ENCODE results near the gene LTA4H.
"Not testable (repeated sequence)": the region's sequence is repeated elsewhere in the genome, so short reads cannot be mapped to it uniquely, and the experiment has no call there.

Gene LTA4H

DNA sequence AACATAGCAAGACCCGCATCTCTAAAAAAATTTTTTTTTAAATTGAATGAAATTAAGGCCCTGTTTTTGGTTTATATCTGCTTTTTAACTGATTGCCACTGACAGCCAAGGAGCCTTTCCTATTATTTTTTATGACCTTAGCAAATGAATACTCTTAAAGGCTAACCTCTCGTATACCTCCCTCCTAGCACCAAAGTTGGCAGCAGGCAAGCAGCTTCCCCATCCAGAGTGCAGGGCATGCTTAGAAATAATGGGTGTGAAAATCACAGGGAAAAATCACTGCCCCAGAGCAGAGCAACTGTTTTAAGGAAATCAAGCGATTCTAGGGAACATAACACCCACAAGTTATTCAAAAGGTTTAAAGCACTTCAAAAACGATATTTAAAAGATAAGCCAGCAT is 59.9 kb downstream of the LTA4H start:
- DNase-seq (ENCODE audit: low read depth, low spot score) = no peak
- no peak overlapping the region for H3K4me3 ChIP-seq (ENCODE audit: low read depth, low read length)
- in situ Hi-C loops (cut with HindIII; ENCODE audit: low sequenced_read_pairs) = no loop called here
- TF ChIP-seq, protein P1, sequence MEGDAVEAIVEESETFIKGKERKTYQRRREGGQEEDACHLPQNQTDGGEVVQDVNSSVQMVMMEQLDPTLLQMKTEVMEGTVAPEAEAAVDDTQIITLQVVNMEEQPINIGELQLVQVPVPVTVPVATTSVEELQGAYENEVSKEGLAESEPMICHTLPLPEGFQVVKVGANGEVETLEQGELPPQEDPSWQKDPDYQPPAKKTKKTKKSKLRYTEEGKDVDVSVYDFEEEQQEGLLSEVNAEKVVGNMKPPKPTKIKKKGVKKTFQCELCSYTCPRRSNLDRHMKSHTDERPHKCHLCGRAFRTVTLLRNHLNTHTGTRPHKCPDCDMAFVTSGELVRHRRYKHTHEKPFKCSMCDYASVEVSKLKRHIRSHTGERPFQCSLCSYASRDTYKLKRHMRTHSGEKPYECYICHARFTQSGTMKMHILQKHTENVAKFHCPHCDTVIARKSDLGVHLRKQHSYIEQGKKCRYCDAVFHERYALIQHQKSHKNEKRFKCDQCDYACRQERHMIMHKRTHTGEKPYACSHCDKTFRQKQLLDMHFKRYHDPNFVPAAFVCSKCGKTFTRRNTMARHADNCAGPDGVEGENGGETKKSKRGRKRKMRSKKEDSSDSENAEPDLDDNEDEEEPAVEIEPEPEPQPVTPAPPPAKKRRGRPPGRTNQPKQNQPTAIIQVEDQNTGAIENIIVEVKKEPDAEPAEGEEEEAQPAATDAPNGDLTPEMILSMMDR (IDR thresholded peaks at IDR 0.05; ENCODE audit: low read depth, low read length) = no peak

GRCh38 chr12:95974358-95974757 is 61.0 kb downstream of the LTA4H start:
- DNase-seq (ENCODE audit: low read depth, low spot score) = no peak
- TF ChIP-seq, protein P1 (IDR thresholded peaks at IDR 0.05; ENCODE audit: low read depth, low read length) = no peak
- H3K4me3 ChIP-seq (ENCODE audit: low read depth, low read length) = no peak overlapping the region
- in situ Hi-C loops (cut with HindIII; ENCODE audit: low sequenced_read_pairs) = no loop called here

GRCh38 chr12:95972832-95973456 is 62.4 kb downstream of the LTA4H start:
- H3K4me3 ChIP-seq (ENCODE audit: low read depth, low read length) = no peak overlapping the region
- no peak for DNase-seq (ENCODE audit: low read depth, low spot score)
- TF ChIP-seq, protein P1 (IDR thresholded peaks at IDR 0.05; ENCODE audit: low read depth, low read length) = no peak
- in situ Hi-C loops (cut with HindIII; ENCODE audit: low sequenced_read_pairs) = no loop called here

DNA sequence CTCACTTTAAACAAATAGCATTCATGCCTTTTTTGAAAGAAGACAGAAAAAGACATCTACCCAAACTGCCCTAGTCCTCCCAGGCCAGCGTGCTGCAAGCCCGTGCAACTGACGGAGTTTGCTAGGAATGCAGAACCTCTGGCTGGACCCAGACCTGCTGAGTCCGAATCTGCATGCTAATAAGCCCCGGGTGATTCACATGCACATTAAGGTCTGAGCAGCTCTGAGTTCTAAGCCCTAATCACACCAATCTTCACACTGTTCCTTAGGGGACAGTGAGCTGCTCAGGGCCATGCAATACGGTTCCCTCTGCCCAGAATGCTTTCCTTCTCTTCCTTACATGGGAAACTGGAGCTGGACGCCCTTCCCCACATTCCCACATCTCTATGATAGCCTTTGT is 64.5 kb downstream of the LTA4H start:
- in situ Hi-C loops (cut with HindIII; ENCODE audit: low sequenced_read_pairs) = no loop called here
- TF ChIP-seq, protein P1 (IDR thresholded peaks at IDR 0.05; ENCODE audit: low read depth, low read length) = no peak
- H3K4me3 ChIP-seq (ENCODE audit: low read depth, low read length) = no peak overlapping the region
- DNase-seq (ENCODE audit: low read depth, low spot score) = no peak

- DNase-seq (ENCODE audit: low read depth, low spot score); in situ Hi-C loops (cut with HindIII; ENCODE audit: low sequenced_read_pairs); H3K4me3 ChIP-seq (ENCODE audit: low read depth, low read length): not testable (repeated sequence)
Observed at GRCh38 chr12:95969116-95969515, 66.3 kb downstream of the LTA4H start.

DNA sequence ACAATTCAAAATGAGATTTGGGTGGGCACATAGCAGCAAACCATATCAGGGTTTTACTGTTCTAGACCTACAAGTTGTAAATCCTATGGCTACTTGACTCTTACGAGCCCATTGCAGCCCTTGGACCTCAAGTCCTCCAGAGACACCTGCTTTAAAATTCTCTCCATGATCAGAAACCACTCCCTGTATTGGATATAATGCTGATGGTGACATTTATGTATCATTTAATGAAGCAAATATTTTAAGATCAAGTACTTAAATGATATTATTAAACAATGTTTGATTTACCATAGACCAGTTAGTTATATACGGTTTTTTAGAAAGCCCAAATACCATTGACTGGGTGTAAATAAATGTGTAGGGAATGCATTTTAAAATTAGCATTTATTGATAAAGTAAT is 68.1 kb downstream of the LTA4H start:
- no peak overlapping the region for H3K4me3 ChIP-seq (ENCODE audit: low read depth, low read length)
- DNase-seq (ENCODE audit: low read depth, low spot score) = no peak
- in situ Hi-C loops (cut with HindIII; ENCODE audit: low sequenced_read_pairs) = no loop called here
- TF ChIP-seq, protein P1 (IDR thresholded peaks at IDR 0.05; ENCODE audit: low read depth, low read length) = no peak

DNA sequence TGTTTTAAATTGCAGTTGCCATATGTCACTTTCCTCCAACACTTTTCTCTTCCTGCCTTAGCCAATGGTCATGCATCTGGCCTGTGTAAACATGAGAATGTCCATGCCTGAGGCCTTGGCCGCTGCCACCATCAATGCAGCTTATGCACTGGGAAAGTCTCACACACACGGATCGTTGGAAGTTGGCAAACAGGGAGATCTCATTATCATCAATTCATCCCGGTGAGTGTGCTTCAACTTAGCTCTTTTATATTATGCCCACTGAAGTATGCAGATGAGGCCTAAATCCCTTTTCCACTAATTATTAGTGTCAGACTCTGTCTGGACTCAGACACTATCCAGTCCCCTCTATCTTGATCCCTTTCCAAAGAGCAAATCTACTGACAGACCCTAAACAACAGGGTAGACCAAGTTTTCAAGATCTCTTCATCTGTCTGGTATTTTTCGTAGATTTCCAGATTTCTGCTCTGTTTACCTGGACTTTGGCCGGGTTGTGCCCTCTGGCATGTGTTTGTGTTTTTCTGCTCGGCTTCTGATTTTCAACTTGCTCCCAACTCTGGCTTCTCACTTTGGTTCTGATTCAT is 69.0 kb downstream of the LTA4H start:
- TF ChIP-seq, protein P1 (IDR thresholded peaks at IDR 0.05; ENCODE audit: low read depth, low read length) = no peak
- DNase-seq (ENCODE audit: low read depth, low spot score) = no peak
- no peak overlapping the region for H3K4me3 ChIP-seq (ENCODE audit: low read depth, low read length)
- in situ Hi-C loops (cut with HindIII; ENCODE audit: low sequenced_read_pairs) = no loop called here
